ENCODE measurements around the gene LRCH3.

GRCh38 chr3:197829397-197830045 is 38.5 kb downstream of the LRCH3 start:
- TF ChIP-seq POLR2A (IDR thresholded peaks at IDR 0.05): no peak
- no peak for TF ChIP-seq CTCF (IDR thresholded peaks at IDR 0.05)

Data from heart left ventricle (tissue), 13 donors.